Central memory CD4-positive, alpha-beta T cell (primary cell): ENCODE data around the gene ABCD3.
"Not testable (repeated sequence)": the region's sequence is repeated elsewhere in the genome, so short reads cannot be mapped to it uniquely, and the experiment has no call there.

ENCODE experiments used
- DNase-seq: peaks from one replicate; pipeline ENCODE4 v3.0.0; 2022

Gene ABCD3

GRCh38 chr1:94416901-94417727, 1.1 kb upstream of the ABCD3 start:
- DNase-seq, result no peak

DNA sequence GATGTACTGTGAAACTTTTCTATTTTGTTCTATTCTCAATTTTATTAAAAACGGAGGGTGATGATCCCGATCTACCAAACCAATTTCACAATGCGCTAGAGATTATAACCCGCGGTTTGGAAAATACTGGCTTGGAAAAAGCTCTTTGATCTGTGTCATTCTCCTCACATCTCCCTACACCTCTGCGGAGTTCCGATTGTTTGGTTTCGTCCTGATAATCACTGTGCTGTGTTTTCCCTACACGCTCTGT, 536 bp upstream of the ABCD3 start:
- DNase-seq, result no peak

- no peak for DNase-seq
These were observed 771 bp downstream of the ABCD3 start for GRCh38 chr1:94418664-94419655.

DNA sequence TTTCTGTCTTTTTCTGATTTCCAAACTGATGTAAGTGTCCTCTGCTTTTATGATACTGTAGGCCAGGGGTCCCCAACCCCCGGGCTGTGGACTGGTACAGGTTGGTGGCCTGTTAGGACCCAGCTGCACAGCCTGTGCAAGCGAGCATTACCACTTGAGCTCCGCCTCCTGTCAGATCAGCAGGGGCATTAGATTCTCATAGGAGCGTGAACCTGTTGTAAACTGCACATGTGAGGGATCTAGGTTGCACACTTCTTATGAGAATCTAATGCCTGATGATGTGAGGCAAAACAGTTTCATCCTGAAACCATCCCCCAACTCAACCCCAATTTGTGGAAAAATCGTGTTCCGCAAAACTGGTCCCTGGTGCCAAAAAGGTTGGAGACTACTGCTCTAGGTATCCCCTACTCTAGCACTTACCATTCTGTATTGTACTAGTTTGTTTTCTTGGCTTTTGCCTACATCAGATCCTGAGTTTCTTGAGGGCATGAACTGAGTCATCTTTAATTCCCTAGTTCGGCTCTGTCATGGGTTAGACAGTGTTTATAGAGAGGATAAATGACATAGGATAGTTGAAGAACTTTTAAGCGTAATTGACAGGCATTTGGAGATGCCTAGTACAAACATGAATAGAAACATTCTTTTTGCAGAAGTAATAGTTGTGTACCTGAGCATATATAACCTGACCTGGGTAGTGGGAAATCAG, 4.1 kb downstream of the ABCD3 start:
- DNase-seq, result no peak

- DNase-seq, result no peak
These were observed 7.8 kb downstream of the ABCD3 start for GRCh38 chr1:94425821-94426484.

DNA sequence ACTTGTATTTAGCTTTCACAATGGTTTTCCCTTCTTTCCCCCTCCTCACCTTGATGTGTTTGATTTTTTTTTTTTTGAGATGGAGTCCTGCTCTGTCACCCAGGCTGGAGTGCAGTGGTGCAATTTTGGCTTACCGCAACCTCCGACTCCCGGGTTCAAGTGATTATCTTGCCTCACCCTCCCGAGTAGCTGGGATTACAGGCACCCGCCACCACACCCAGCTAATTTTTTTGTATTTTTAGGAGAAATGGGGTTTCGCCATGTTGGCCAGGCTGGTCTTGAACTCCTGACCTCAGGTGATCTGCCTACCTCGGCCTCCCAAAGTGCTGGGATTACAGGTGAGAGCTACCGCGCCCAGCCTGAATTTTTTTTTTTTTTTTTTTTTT, 8.3 kb downstream of the ABCD3 start:
- not testable (repeated sequence) for DNase-seq

DNA sequence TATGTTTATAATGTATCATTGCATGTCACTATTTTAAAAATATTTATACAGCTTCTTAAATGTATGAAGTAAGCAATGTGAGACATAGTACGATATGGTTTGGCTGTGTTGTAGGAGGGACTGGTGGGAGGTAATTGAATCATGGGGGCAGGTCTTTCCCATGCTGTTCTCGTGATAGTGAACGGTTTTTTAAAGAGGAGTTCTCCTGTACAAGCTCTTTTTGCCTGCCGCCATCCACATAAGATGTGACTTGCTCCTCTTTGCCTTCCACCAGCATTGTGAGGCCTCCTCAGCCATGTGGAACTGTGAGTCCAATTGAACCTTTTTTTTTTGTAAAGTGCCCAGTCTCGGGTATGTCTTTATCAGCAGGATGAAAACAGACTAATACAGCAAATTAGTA, 10.3 kb downstream of the ABCD3 start:
- no peak for DNase-seq

- DNase-seq, result not testable (repeated sequence)
These were observed 10.8 kb downstream of the ABCD3 start for GRCh38 chr1:94428927-94429528.

- DNase-seq, result not testable (repeated sequence)
These were observed 11.9 kb downstream of the ABCD3 start for GRCh38 chr1:94430066-94430465.

GRCh38 chr1:94433866-94434265, 15.7 kb downstream of the ABCD3 start:
- DNase-seq, result no peak

- DNase-seq, result no peak
These were observed 16.3 kb downstream of the ABCD3 start for GRCh38 chr1:94434365-94435045.

DNA sequence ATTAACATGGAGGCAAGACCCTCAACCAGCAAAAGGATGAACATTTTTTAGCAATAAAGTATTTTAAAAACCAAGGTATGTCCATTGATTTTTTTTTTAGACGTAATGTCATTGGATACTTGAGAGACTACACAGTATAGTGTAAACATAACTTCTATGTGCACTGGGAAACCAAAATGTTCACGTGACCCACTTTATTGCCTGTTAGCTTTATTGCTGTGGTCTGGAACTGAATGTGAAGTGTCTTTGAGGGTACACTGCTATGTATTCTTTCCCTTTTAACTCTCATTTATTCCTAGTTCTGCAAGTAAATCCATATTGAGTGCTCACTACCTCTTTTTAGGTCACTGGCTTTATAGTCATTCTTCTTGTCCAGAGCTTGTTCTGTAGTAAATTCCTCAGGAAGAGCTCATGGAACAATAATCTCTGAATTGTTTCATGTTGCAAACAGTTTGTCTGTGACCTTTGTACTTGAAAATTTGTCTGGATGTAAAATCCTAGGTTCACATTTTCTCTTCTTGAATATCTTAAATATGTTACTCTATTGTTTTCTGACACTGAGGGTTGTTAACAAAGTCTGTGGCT, 20.6 kb downstream of the ABCD3 start:
- no peak for DNase-seq

DNA sequence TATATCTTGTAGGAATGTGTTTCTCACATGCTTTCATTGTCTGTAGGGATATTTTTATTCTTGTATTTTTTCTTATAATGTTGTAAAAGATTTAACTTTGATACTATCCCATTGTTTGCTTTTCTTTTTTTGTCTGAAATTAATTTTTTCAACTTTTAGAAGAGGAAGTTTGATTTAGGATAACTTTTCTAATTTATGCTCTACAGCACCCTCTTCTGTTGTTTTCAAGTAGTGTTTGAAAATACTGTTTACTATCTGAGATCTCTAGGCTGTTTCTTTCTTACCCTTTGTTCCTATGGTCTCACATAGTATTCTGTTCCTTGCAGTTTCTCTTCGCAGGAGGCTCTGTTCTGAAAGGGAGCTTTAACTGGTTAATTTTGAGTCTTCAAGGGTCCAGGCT, 21.9 kb downstream of the ABCD3 start:
- DNase-seq, result no peak

DNA sequence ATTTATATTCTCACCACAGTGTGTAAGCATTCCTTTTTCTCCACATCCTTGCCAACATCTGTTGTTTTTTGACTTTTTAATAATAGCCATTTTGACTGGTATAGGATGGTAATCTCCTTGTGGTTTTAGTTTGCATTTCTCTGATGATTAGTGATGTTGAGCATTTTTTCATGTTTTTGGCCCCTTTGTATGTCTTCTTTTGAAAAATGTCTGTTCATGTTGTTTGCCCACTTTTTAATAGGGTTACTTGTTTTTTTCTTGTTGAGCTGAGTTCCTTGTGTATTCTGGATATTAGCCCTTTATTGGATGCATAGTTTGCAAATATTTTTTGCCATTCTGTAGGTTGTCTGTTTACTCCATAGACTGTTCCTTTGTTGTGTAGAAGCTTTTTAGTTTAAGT, 24.9 kb downstream of the ABCD3 start:
- DNase-seq, result not testable (repeated sequence)

DNA sequence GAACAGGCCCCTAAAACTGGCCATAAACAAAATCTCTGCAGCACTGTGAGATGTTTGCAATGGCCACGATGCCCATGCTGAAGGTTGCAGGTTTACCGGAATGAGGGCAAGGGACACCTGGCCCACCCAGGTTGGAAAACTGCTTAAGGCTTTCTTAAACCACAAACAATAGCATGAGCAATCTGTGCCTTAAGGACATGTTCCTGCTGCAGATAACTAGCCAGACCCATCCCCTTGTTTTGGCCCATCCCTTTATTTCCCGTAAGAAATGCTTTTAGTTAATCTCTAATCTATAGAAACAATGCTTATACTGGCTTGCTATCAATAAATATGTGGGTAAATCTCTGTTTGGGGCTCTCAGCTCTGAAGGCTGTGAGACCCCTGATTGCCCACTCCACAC, 26.6 kb downstream of the ABCD3 start:
- DNase-seq, result not testable (repeated sequence)

GRCh38 chr1:94445733-94446132, 27.5 kb downstream of the ABCD3 start:
- not testable (repeated sequence) for DNase-seq

DNA sequence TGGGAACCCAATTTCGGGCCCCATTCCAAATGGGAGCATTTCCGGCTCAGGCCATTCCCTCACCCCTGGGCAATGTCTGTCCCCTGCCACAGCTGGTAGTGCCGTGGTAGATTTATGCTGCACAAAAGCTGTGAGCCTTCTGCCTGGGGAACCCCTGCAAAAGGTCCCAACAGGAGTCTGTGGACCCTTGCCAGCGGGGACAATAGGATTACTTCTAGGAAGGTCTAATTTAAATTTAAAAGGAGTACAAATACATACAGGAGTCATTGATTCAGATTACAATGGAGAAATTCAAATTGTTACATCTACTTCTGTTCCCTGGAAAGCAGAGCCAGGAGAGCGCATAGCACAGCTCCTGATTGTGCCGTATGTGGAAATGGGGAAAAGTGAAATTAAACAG, 28.0 kb downstream of the ABCD3 start:
- not testable (repeated sequence) for DNase-seq

GRCh38 chr1:94448741-94449140, 30.6 kb downstream of the ABCD3 start:
- not testable (repeated sequence) for DNase-seq

DNA sequence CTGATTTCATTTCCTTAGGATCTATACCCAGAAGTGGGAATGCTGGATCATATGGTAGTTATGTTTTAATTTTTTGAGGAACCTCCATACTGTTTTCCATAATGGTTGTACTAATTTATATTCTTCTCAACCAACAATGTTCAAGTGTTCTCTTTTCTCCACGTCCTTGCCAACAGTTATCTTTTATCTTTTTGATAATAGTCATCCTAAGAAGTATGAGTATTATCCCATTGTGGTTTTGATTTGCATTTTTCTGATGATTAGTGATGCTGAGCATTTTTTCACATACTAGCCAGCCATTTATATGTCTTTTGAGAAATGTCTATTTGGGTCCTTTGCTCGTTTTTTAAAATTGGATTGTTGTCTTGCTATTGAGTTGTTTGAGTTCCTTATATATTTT, 38.5 kb downstream of the ABCD3 start:
- no peak for DNase-seq

DNA sequence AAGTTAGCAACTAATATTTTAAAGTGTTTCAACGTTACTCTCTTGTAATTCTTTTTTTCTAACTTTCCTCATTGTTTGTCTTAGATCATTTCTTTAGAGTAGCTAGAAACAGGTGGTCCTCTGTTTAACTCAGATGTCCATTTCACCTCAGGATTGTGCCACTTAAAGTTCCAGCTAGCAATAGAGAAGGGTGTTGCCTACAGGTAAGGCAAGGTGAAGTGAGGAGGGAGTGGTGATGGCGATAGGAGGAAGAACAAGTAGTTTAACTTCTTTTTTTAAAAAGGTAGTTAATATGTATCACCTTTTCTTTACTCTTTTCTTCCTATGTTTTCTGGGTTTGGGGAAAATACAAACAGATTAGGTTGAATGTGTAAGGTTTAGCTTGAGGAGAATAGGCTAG, 44.4 kb downstream of the ABCD3 start:
- no peak for DNase-seq

DNA sequence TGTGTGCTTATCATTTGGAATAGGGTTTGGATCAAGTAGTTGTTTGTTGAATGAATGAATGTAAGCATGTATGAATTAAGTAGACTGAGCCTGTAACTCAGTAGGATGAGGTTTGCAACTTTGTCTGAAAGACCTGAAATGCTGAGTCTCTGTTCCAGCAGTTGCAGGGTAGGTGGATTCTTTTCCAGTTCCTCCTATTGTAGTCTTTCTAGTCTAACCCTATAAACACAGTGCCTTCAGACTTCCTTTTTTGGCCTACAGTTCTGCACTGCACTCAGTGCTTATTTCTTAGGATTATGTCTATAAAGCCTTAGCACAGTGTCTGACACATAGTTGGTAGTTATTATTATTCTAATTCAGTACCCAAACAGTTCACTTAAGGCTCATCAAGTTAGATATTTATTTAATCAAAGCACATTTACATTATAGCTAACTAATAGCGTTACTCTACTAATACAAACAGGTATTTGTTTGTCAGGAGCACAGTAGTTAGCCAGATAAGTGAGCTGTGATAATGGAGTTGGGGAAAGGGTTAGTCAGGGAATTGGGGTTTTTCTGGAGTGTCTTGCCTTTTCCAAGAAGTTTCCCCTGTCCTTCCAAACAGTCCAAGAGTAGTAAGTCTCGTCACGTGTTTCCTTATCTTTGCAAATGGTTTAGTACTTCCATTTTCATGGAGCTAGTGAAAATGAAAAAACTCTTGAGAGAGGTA, 45.0 kb downstream of the ABCD3 start:
- no peak for DNase-seq
